ENCODE data around the gene FLT3.

The FLT3 gene

DNA sequence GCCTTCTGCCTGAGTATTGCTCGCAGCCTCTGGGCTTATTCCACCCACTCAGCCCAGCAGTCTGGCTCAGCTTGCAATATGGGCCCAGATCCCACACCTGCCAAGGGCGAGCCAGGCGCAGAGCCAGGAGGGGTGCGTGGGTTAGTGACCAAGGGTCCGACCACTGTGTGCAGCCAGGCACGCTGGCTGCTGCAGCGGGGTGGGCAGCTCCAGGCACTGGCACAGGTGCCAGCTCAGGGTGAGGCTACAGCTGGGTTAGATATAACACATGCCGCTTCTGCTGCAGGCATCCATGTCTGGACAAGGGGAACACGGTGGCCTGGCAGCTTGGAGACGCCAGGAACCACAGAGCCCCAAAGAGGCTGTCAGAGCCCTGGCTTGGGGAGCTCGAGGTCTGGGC, 99.3 kb downstream of the FLT3 start:
- DNase-seq: no peak

DNA sequence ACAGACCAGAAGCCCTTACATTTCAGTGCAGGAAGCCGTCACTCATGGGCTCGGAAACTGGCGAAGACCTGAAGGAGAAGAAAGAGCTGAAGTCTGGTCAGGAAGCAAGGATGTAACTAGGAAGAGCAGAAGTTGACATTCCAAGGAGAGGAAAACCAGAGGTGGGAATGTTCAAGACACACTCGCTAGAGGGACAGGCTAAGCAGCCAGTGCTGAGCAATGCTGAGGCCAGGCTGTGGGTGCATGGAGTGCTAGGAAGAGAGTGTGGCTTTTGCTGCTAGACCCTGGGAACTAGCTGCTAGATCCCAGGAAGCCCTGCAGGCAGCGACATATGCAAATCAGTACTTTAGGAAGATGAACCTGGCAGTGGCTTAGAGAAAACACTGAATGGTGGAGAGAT, 99.8 kb downstream of the FLT3 start:
- no peak for DNase-seq

GRCh38 chr13:27997904-27998522, 102.4 kb downstream of the FLT3 start:
- DNase-seq: peak; percentile 20 to 41

- no peak for DNase-seq
Observed at GRCh38 chr13:27991881-27992280, 108.5 kb downstream of the FLT3 start.

GRCh38 chr13:27988520-27988919, 111.9 kb downstream of the FLT3 start, which contains the start of gene URAD:
URAD (minus strand) TSS chr13:27988693; CDS start chr13:27988637, 56 bp downstream.
- no peak for DNase-seq

DNA sequence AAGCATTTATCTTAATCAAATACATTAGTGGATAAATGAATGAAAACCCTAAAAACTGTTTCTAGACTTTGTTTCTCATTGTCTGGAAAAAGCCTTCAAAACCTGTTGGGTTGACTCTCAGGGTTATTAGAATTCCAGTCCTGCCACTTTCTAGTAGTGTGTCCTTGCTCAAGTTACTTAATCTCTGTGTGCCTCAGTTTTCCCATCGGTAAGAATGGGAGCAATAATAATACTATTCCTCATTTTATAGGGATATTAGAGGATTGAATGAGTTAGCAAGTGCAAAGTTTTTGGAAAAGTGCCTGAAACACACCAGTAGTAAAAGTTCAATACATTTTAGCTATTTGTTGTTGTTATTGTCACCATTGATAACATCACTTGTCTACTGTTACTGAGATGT, 114.8 kb downstream of the FLT3 start:
- no peak for DNase-seq

DNA sequence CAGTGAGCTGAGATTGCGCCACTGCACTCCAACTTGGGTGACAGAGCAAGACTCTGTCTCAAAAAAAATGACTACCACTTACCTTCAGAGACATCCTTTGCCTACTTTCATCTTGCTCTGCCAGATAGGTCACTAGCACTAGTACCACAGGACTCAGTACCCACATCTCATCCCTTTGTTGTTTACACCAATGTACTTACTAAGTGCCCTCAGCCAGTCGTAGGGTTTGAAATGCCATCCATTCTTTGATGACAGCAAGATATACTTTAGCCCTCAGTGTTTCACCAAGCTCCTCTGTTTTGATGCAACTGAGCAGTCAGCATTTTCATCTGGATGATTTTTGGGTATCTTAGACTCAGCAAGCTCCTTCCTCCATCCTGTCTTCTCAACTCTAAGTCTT, 118.0 kb downstream of the FLT3 start:
- DNase-seq: no peak

DNA sequence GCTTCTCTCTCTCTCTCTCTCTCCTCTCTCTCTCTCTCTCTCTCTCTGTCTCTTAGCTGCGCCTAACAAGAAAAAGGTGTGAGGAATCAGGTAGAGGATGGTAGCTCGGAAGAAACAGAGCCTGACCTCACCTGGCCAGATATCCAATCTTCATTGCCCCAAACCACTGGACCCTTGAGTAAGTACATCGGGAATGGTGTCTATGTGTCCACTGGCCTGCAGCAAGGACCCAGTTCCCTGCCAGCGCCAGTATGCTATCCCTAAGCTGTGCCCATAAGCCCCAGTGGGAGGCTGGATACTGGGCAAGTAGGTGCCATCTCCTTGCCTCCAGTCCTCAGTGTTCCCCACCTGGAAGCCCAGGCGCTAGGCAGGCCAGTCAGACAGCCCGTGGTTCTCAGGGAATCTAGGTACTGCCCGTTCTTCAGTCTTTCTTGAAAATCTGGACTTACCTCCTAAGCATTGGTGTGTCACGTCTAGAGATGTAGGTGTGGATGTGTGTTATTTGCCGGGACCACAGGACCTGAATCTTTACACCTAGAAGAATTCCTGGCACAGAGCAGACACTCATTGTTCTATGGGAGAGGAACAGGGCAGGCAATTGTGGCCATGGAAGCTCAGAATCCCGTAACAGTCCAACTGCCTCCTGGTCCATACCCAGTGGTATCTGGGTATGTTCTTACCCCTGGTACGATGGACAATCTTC, 119.2 kb downstream of the FLT3 start:
- DNase-seq: no peak

DNA sequence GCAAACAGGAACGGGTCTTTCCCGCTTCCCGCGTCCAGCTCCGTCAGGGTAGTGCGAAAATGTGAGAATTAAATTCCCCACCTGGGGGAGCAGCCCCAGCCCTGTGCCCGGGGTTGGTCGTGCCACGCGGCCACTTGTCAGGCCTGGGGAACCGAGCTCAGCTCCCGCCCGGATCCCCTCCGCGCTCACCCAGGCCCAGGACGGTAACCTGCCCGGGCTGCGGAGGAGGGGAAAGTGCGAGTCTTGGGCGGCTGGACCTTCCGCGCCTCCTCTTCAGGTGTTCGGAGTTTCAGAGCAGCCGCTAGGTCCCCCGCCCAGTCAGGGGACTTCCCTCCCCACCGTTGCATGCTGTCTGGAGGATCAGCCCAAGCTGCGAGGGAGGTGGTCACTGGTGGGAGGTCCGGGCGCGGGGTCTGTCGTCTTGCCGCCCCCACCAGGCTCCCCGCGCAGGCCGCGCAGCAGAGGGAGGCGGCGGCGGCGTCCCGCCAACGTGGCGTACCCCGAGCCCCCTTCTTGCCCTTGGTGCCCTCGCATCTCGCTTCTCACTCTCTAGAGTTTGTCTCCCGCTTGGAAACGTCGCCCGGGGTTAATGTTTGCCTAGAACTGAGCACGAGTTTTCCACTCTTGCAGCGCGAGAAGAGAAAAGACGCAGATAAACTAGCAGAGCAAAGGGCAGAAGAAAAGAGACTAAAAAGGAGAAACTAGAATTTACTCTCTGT, 119.9 kb downstream of the FLT3 start:
- DNase-seq: no peak

GRCh38 chr13:27979765-27980279, 120.6 kb downstream of the FLT3 start:
- DNase-seq: no peak

- DNase-seq: no peak
Observed at GRCh38 chr13:27979001-27979643, 121.3 kb downstream of the FLT3 start.

DNA sequence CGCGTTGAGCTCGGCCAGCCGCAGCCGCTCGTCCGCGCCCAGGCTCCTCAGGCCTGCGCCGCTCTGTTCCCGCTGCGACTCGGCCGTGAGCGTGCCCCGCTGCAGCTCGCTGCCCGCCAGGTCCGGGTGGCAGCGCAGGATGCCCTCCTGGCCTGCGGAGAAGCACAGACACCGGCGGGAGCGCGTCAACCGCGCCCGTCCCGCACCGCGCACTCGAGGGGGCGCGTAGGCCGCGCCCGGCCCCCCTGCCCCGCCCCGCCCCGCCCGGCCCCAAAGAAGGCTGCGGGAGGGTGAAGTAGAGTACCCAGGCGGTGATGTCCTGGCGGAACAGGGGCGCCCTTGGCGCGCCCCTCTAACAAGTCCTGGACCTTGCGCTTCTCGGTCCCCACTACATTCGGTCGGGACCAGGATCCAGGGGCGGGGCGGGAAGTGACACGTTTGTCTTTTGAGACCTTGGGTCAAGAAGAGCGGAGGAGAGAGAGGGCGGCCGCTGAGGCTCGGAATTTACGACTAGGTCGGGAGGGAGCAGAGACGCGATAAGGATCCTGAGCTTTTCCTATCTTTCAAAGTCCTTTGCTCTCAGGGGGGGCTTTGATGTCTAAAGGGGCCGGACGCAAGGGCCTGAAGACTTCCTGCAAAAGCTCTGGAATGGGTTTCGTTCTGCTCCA, 121.9 kb downstream of the FLT3 start:
- DNase-seq: no peak

GRCh38 chr13:27977476-27978300, 122.7 kb downstream of the FLT3 start:
- no peak for DNase-seq

DNA sequence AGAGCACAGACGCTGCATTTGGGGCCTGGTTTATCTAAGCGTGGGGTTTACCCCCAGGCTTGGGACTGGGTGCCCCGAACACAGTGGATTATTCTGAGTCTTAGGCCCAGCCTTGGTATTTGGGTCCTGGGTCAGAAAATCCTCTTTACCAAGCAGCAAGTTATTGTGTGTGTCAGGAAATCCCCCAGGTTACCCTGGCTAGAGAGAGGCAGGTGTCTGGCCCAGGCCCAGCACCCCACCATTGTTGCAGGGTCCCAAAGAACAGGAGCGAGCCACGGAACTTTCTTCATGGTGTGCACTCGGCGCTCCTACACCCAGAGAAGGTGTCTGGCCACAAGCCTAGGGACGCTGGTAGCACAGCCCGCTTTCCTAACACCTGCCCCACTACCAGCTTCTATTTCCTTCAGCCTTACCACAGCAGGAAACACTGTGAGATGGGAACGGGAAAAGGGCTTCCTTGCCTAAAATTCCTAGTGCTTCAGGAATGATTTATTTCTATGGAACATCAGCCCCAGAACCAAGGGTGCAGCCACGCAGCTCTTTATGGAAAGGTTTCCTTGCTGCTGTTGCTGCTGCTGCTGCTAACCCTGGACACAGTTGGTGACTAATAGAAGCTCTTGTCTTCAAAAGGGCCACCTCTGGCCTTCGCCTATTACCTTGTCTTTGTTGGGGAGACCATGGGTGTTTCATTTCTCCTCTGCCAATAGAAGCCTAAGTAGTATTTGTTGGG, 123.8 kb downstream of the FLT3 start:
- no peak for DNase-seq

- no peak for DNase-seq
Observed at GRCh38 chr13:27975564-27976361, 124.6 kb downstream of the FLT3 start.

GRCh38 chr13:27973961-27974662, 126.3 kb downstream of the FLT3 start:
- no peak for DNase-seq

- DNase-seq: no peak
Observed at GRCh38 chr13:27973291-27973690, 127.1 kb downstream of the FLT3 start.

DNA sequence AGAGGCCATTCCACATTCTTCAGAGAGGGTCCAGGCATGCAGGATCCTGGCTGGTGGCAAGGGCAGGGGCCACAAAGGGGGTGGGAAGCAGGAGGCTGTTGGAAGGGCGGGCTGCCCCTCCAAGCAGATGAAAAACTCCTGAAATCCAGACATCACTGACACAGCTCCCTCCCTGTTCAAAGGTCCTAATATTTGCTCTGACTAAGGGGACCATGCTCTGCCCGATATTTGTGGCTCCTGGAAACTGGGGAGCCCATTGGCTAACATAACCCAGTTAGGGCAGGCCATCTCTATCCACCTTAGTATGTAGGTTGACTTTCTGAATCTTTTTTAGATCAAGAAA, 127.9 kb downstream of the FLT3 start:
- no peak for DNase-seq

GRCh38 chr13:27971776-27972477, 128.4 kb downstream of the FLT3 start:
- DNase-seq: no peak

Measured in NCI-H1930 (cell line).